Articular chondrocyte of knee joint (primary cell): Measurements from ENCODE around the gene LONRF3. TPM values are rescaled to one million over a fixed set of nuclear protein-coding genes. Genes with fewer than 3 reads are reported as not detected.

ENCODE experiments used
- total RNA-seq: library from RNA; depleted of rRNA; stranded (reverse); fragments of >200 nt; gene quantifications from 2 replicates; pipeline ENCODE4 v1.2.3, GENCODE V29; 2012

Gene LONRF3
- 0.86 and 0.91 TPM in 2 replicates for total RNA-seq

DNA sequence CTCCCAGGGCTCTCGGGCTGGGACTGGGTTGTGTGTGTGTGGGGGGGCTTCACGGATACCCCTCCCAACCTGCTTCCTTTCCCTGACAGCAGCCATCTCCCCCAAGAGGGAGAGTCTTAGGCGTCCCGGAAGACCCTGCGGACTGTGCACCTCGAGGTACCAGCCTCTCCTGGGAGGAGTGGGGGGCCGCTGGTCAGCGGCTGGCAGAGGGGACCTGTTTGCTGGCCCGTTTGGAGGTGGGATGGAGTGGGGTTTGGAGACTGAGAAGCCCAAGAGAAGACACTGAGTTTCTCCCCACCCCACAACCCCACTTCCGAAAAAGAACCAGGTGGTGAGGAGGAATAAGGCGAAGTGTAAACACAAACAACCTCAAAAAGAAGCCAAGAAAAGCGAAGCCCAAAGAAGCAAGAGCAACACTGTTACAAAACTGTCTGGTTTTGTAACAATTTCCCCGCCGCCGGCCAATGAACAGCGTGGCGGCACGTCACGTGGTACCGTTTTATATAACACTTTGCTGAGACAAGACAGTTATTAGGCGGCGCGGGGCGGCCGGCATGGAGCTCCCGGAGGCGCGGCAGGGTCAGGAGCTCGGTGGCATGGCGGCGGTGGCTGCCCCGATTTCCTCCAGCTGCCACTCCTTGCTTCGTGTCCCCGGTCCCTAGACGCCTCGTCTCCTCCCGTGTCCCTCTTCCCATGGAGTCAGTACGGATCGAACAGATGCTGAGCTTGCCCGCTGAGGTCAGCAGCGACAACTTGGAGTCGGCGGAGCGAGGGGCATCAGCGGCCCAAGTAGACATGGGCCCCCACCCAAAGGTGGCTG is at the start of gene LONRF3:
Gene LONRF3 (plus strand): TSS at position 531 of the 820 bp plus-strand sequence. CDS start 163 bp downstream, at position 694.

Other genes with a start within 250 kb of the LONRF3 start
- 128 and 141 TPM in 2 replicates for gene IL13RA1, start 247.0 kb upstream of the LONRF3 start, total RNA-seq
- 0.11 and 0.13 TPM in 2 replicates for gene ZCCHC12, start 150.8 kb upstream of the LONRF3 start, total RNA-seq
- gene CT47C1, start 98.4 kb downstream of the LONRF3 start, total RNA-seq: not detected in 2 replicates
- not detected in 2 replicates for gene KIAA1210, start 153.2 kb downstream of the LONRF3 start, total RNA-seq